B cell (primary cell): ENCODE measurements around the gene TFCP2. TPM values are rescaled to one million over a fixed set of nuclear protein-coding genes. Genes with fewer than 3 reads are reported as not detected.

Experiments
- ATAC-seq: fragments of 200-7000 bp; cut with Tn5 transposase; one replicate; pipeline ENCODE4 v1.10.0; 2021; ENCODE audit warnings: low read depth, mild to moderate bottlenecking, moderate number of reproducible peaks, moderate library complexity
- CTCF ChIA-PET: fragments of 350-600 bp; sonication (Branson Sonifier 250); formaldehyde crosslinking; loops from one replicate; lab custom pipeline; 2021; ENCODE audit warnings: antibody characterized with exemption, inconsistent platforms; lab: Charles Lee
- POLR2A ChIA-PET: fragments of 350-600 bp; sonication (Branson Sonifier 250); formaldehyde crosslinking; loops from one replicate; lab custom pipeline; 2021; ENCODE audit warnings: antibody characterized with exemption; lab: Charles Lee
- DNase-seq: peaks from one replicate; pipeline ENCODE4 v3.0.0; 2013
- H2AFZ ChIP-seq: 2 replicates; pipeline ENCODE4 v1.6.1; 2012; ENCODE audit warnings: mild to moderate bottlenecking, low read depth, low read length; ENCODE audit not compliant: insufficient read depth, poor library complexity, severe bottlenecking
- H3K27ac ChIP-seq, 2 donors: 1 replicate in 1 of 2; 2 replicates in 1 of 2; pipeline ENCODE4 v1.5.1; 2012 to 2013; ENCODE audit warnings: low read length in 2 of 2, mild to moderate bottlenecking in 2 of 2, moderate library complexity in 1 of 2
- H3K27me3 ChIP-seq, 4 experiments: fragments of 200-600 bp in 1 of 4; sonication (generic) in 1 of 4; replicated peaks in 1 of 4; 1 replicate in 2 of 4; 2 replicates in 2 of 4; pipeline versions ENCODE4 v1.6.1 to v1.7.0; 2013 to 2016; ENCODE audit warnings: low read length in 3 of 4, mild to moderate bottlenecking in 2 of 4, mixed read lengths in 1 of 4, moderate library complexity in 1 of 4; ENCODE audit not compliant: insufficient read depth in 4 of 4, control insufficient read depth in 3 of 4; ENCODE audit errors: control extremely low read depth in 1 of 4
- H3K36me3 ChIP-seq, 2 experiments: replicated peaks in 1 of 2; 1 replicate in 1 of 2; 2 replicates in 1 of 2; pipeline versions ENCODE4 v1.6.1 to v1.7.1; 2013; ENCODE audit warnings: low read length in 1 of 2; ENCODE audit not compliant: insufficient read depth in 2 of 2, control insufficient read depth in 1 of 2; ENCODE audit errors: control extremely low read depth in 1 of 2, extremely low read depth in 1 of 2
- H3K4me1 ChIP-seq, 2 donors: fragments of 200-600 bp in 1 of 2; sonication (generic) in 1 of 2; 1 replicate in 1 of 2; 2 replicates in 1 of 2; pipeline versions ENCODE4 v1.5.1 to v1.6.1; 2013 to 2017; ENCODE audit warnings: low read length in 2 of 2; ENCODE audit not compliant: control insufficient read depth in 2 of 2, insufficient read depth in 2 of 2
- H3K4me2 ChIP-seq: replicated peaks from 2 replicates; pipeline ENCODE3; 2012; ENCODE audit warnings: mild to moderate bottlenecking, low read depth, low read length; ENCODE audit not compliant: poor library complexity, severe bottlenecking
- H3K4me3 ChIP-seq, 5 experiments: fragments of 200-600 bp in 1 of 5; sonication (generic) in 1 of 5; 1 replicate in 3 of 5; 2 replicates in 2 of 5; pipeline versions ENCODE4 v1.5.1 to v1.7.0; 2011 to 2016; ENCODE audit warnings: low read length in 4 of 5, mild to moderate bottlenecking in 4 of 5, low read depth in 2 of 5, control low read depth in 1 of 5, moderate library complexity in 1 of 5; ENCODE audit not compliant: insufficient read depth in 1 of 5; ENCODE audit errors: control extremely low read depth in 1 of 5, extremely low read depth in 1 of 5
- H3K79me2 ChIP-seq: fragments of 200-600 bp; sonication (generic); one replicate; pipeline ENCODE4 v1.6.0; 2016; ENCODE audit warnings: low read length; ENCODE audit not compliant: control insufficient read depth, insufficient read depth
- H3K9ac ChIP-seq: fragments of 200-600 bp; sonication (generic); 2 replicates; pipeline ENCODE4 v1.6.1; 2017; ENCODE audit warnings: mild to moderate bottlenecking, low read length, moderate library complexity
- H3K9me3 ChIP-seq, 3 donors: one replicate each; pipeline versions ENCODE4 v1.6.1 to v1.7.1; 2013; ENCODE audit warnings: low read length in 2 of 3; ENCODE audit not compliant: control insufficient read depth in 2 of 3, insufficient read depth in 1 of 3; ENCODE audit errors: control extremely low read depth in 1 of 3
- H4K20me1 ChIP-seq: 2 replicates; pipeline ENCODE4 v1.6.0; 2012; ENCODE audit warnings: mild to moderate bottlenecking, low read length; ENCODE audit not compliant: insufficient read depth, control insufficient read depth, poor library complexity, severe bottlenecking
- H3K27ac Mint-ChIP-seq: one replicate; pipeline ENCODE4 v1.8.0; 2021; ENCODE audit warnings: mixed read lengths
- H3K27me3 Mint-ChIP-seq: one replicate; pipeline ENCODE4 v1.8.0; 2021; ENCODE audit warnings: mixed read lengths
- H3K4me1 Mint-ChIP-seq: one replicate; pipeline ENCODE4 v1.8.0; 2021; ENCODE audit warnings: mixed read lengths
- H3K4me3 Mint-ChIP-seq: one replicate; pipeline ENCODE4 v1.8.0; 2021; ENCODE audit warnings: mixed read lengths
- H3K9me3 Mint-ChIP-seq: one replicate; pipeline ENCODE4 v1.8.0; 2022; ENCODE audit warnings: mixed read lengths; ENCODE audit not compliant: insufficient read depth
- EZH2 ChIP-seq: IDR thresholded peaks from 2 replicates; pipeline ENCODE4 v1.6.1; 2012; ENCODE audit warnings: borderline replicate concordance, low read depth, mild to moderate bottlenecking, moderate library complexity, low read length; ENCODE audit not compliant: insufficient read depth, poor library complexity, severe bottlenecking
- WGBS: methylation state at CpG from one replicate; pipeline ENCODE4 v1.1.5; 2013; ENCODE audit warnings: missing lambda C conversion rate; ENCODE audit not compliant: insufficient coverage; 5-methylcytosine and 5-hydroxymethylcytosine counted together
- intact Hi-C: fragments of 100-400 bp; cut with micrococcal nuclease; formaldehyde crosslinking; loops from one replicate; pipeline ENCODE4 v1.10.0; 2022
- polyA plus RNA-seq: library from polyadenylated mRNA; depleted of rRNA; stranded (reverse); fragments of >200 nt; gene quantifications from 2 replicates; pipeline ENCODE4 v1.2.3, GENCODE V29; 2012
- total RNA-seq, 2 donors: library from RNA; stranded (reverse); fragments of 120-200 nt in 1 of 2; gene quantifications; 1 replicate in 1 of 2; 2 replicates in 1 of 2; pipeline versions ENCODE4 v1.2.3 to v1.2.4, GENCODE V29; 2013 to 2022
- TF ChIP-seq, protein P1 (sequence below): fragments of 200-600 bp; IDR thresholded peaks from one replicate; pipeline ENCODE4 v1.8.0; 2022; ENCODE audit warnings: antibody characterized with exemption, mild to moderate bottlenecking

The TFCP2 gene
- total and polyA plus RNA-seq, 2 donors (not counting 1 experiment from before 2014, with no cell fraction given), result 12.1 to 38.8 TPM

GRCh38 chr12:51067229-51067628, 105.7 kb downstream of the TFCP2 start:
- Histone ChIP-seq H4K20me1 (no peaks in the 10 kb centered on the region), H3K27me3 (no peaks in the 10 kb centered on the region), H3K4me2 (no peak overlapping the region), H3K4me1 (no peaks in the 10 kb centered on the region), H3K36me3 (peaks cover 9 to 64% of the 10 kb centered on the region in 2 experiments), H3K79me2 (no peaks in the 10 kb centered on the region), H3K9ac (no peak overlapping the region), H2AFZ (no peak overlapping the region), H3K27ac (no peak overlapping the region), H3K9me3 (no peaks in the 10 kb centered on the region), H3K4me3 (no peak overlapping the region)
- intact Hi-C loops, result no loop called here
- no peak overlapping the region for H3K4me3 Mint-ChIP-seq
- CTCF ChIA-PET, result no interaction called here
- no peaks in the 10 kb centered on the region for H3K9me3 Mint-ChIP-seq
- no peaks in the 10 kb centered on the region for H3K4me1 Mint-ChIP-seq
- 92% methylated on average over 1 of the region's 4 CpGs for WGBS
- no peak for TF ChIP-seq EZH2
- TF ChIP-seq, protein P1, sequence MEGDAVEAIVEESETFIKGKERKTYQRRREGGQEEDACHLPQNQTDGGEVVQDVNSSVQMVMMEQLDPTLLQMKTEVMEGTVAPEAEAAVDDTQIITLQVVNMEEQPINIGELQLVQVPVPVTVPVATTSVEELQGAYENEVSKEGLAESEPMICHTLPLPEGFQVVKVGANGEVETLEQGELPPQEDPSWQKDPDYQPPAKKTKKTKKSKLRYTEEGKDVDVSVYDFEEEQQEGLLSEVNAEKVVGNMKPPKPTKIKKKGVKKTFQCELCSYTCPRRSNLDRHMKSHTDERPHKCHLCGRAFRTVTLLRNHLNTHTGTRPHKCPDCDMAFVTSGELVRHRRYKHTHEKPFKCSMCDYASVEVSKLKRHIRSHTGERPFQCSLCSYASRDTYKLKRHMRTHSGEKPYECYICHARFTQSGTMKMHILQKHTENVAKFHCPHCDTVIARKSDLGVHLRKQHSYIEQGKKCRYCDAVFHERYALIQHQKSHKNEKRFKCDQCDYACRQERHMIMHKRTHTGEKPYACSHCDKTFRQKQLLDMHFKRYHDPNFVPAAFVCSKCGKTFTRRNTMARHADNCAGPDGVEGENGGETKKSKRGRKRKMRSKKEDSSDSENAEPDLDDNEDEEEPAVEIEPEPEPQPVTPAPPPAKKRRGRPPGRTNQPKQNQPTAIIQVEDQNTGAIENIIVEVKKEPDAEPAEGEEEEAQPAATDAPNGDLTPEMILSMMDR, result no peak
- no peaks in the 10 kb centered on the region for H3K27me3 Mint-ChIP-seq
- no peak overlapping the region for H3K27ac Mint-ChIP-seq
- POLR2A ChIA-PET, result no interaction called here
- no peak for DNase-seq
- no peak for ATAC-seq

DNA sequence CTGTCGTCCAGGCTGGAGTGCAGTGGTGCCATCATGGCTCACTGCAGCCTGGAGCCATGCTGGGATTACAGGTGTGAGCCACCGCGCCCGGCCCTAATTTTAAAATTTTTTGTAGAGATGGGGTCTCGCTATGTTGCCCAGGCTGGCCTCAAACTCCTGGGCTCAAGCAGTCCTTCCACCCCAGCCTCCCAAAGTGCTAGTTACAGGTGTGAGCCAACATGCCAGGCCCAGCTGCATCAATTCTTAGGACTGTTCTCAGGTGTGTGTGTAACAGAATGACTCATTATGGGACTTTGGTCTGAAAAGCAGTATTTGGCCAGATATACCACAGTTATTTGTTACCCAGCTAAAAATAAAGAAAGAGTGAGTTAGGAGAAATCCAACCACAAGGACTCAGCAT, 107.4 kb downstream of the TFCP2 start:
- no peaks in the 10 kb centered on the region for H3K9me3 ChIP-seq
- H3K4me1 Mint-ChIP-seq, result no peaks in the 10 kb centered on the region
- peaks cover 3 to 66% of the 10 kb centered on the region in 2 experiments for H3K36me3 ChIP-seq
- H3K27ac Mint-ChIP-seq, result no peak overlapping the region
- H4K20me1 ChIP-seq, result no peaks in the 10 kb centered on the region
- CTCF ChIA-PET, result interaction anchor here (1.3 kb wide), 1 partner anchor 276 kb away, joined by 4 read pairs; no protein-coding TSS in a partner anchor
- H3K4me2 ChIP-seq, result no peak overlapping the region
- H3K4me3 Mint-ChIP-seq, result no peak overlapping the region
- H3K27me3 ChIP-seq, result no peaks in the 10 kb centered on the region
- intact Hi-C loops, result no loop called here
- no peak overlapping the region for H3K9ac ChIP-seq
- ATAC-seq (no peak), DNase-seq (no peak)
- WGBS, result 100% methylated on average over 1 of the region's 5 CpGs
- TF ChIP-seq EZH2, result no peak
- TF ChIP-seq, protein P1, result no peak
- H3K4me3 ChIP-seq, result no peak overlapping the region
- H3K4me1 ChIP-seq, result no peaks in the 10 kb centered on the region
- no peaks in the 10 kb centered on the region for H3K79me2 ChIP-seq
- H3K9me3 Mint-ChIP-seq, result no peaks in the 10 kb centered on the region
- POLR2A ChIA-PET, result no interaction called here
- no peak overlapping the region for H2AFZ ChIP-seq
- no peak overlapping the region for H3K27ac ChIP-seq
- H3K27me3 Mint-ChIP-seq, result no peaks in the 10 kb centered on the region
